Activated CD8-positive, alpha-beta memory T cell treated with anti-CD3 and anti-CD28 coated beads, Interleukin-2, amount 50 U/mL, for 24 hours (primary cell): ENCODE measurements around the gene OR2J2.
"Not testable (repeated sequence)": the region's sequence is repeated elsewhere in the genome, so short reads cannot be mapped to it uniquely, and the experiment has no call there.

Experiments
- DNase-seq: peaks from one replicate; pipeline ENCODE4 v3.0.0-alpha.2; 2020; ENCODE audit errors: extremely low read depth

Gene OR2J2

DNA sequence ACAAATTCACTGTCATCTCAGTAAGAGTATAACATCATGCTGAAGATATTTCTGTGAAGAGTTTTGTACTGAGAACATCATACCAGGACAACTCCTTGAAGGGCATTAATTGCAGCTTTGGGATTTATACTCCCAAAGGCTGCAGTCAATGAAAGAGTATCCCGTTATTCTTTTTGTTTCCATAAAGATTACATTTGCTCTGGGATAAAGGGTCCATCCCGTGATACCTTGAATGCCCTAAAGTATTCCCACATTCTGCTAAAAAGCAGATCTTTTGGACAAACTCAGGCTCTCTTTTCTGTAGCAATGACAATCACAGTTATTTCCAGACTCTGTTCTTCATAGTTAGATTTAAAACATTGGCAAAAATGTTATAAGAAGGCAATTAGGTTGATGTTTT is at the start of gene OR2J2:
Gene OR2J2, plus strand, starts transcription at position 301 of the 400 bp plus-strand sequence. CDS start 2,729 bp downstream, outside the sequence.
- DNase-seq, result not testable (repeated sequence)

DNA sequence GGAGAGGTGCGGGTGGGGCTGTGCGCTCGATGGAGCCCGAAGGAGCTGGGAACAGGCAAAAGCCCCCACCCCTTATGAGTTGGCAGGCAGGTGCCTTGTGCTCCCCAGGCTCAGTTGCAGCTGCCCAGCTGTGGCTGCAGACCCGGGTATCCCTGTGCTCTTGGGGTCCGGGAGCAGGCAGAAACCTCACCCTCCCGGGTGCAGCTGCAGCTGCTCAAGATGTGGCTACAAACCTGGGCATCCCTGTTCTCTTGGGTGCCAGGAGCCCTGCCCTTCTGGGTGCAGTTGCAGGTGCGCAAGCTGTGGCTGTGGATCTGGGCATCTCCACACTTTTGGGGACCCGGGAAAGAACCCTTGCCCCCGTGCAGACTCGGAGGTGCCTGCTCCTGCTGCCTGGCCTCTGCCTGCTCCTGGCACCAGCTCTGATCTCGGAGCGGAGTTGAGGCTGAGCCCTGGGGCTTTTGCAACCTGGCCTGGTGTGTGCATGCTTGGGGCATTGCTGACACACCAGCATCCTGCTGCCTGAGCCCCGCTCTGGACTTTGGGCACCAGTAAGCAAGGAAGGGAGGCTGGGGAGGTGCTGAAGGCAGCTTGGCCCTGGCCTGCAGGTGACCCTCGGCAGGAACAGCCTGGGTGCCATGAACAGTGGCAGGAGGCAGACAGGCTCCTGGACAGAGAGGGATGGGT is 41.2 kb upstream of the OR2J2 start:
- DNase-seq, result no peak

DNA sequence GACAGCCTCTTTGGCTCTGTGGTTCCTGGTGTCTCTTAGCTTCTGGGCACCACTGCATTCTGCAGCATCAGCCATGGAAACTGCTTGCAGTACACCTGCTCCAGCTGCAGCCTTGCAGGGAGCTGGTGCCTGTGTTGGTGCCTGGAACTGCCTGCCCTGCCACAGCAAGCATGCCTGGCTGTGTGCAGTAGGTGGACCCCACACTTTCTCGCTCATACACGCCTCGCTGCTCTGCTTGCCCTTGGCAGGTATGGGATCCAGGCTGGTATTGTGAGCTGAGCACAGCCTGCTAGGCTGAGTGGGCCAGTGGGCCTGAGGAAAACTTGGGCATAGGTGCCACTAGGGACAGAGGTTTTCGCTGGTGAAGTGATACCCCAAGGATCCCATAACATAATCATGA is 40.1 kb upstream of the OR2J2 start:
- no peak for DNase-seq

DNA sequence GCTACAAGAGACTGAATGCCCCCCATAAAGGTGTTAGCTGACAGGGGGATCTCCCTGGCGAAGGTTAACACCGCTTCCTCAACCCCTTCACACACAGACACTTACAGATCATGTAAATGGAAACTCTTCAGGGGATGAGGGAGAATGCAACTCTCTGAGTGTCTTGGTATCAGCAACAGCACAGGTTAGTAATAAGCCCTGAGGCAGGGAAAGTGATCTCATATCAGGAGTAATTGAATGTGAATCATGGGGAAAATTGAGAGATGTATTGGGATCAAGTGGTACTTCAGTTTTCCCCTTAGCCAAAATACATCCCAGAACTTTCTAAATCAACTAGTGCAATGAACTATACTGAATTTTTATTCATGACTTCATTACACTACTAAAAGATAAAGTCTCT is 39.0 kb upstream of the OR2J2 start:
- DNase-seq, result no peak

DNA sequence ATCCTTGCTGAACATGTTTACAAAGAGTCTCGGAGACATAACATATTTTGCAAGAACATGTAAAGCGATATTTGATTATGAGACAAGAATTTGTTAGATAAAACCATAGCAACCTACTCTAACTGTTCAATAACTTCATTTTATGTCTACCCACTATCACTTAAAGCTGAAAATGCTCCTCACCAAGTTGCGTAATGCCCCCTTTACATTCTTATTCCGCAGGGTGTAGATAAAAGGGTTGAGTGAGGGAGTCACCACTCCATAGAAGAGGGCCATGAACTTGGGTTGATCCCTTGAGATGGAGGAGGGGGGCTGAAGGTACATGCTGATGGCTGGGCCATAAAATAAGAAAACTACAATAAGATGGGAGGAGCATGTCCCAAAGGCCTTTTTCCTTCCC is 33.0 kb upstream of the OR2J2 start:
- no peak for DNase-seq

DNA sequence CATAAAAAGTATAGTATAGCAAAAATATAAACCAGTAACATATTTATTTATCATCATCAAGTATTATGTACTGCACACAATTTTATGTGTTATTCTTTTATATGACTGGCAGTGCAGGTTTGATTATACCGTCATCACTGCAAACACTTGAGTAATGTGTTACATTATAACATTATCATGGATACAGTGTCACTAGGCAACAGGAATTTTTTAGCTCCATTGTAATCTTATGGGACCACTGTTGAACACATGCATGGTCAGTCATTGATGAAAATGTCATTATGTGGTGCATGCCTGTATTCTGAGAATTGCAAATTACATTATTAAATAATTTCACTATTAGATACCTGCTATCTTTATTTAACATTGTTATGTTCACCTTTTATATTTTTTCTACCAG is 29.1 kb upstream of the OR2J2 start:
- no peak for DNase-seq

DNA sequence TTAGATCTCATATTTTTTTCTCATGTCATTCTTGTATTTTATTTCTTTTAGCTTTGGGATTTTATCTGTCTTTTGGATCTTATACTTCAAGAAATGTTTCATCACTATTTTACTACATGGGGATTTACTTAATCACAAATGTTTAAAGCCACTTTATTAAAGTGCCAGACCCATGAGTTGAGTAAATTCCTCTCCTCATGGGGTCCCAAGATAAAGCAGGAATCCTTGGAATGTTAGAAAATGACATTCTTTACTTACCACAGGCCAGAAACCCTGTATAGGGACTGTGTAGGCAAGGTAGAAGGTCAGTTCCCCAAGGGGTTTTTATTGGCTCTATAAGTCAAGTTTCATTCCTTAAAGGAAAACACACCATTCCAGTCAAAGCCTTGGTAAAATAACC is 28.4 kb upstream of the OR2J2 start:
- DNase-seq, result no peak

DNA sequence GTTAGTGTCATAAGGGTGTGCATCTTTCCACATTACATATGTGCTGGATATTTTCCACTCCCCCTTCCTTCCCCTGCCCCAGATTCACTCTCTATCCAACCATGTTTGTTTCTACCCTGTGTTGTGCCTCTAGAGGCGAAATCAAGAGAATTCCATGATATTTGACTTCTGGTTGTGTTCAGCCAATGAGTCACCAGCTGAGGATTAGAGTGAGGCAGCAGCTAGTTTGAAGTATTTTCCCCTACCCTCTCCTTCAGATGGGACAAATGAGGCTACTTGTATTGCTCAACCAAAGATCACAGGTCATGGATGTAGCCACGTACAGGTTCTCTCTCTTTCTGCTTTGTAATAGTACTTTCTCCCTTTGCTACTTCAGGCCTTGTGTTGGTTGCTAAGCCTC is 24.5 kb upstream of the OR2J2 start:
- no peak for DNase-seq

DNA sequence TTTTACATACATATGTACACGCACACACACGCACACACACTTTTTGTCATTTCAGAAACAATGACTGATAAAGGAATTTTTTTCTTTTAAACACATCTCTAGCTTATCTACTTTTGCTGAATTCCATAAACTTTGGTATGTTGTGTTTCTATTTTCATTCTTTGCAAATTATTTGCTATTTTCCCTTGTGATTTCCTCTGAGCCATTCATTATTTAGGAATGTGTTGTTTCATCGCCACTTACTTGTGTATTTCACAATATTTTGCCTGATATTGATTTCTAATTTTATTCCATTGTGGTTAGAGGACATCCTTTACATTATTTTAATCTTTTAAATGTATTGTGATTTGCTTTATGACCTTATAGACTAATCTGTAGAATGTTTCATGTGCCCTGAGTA is 23.6 kb upstream of the OR2J2 start:
- no peak for DNase-seq

DNA sequence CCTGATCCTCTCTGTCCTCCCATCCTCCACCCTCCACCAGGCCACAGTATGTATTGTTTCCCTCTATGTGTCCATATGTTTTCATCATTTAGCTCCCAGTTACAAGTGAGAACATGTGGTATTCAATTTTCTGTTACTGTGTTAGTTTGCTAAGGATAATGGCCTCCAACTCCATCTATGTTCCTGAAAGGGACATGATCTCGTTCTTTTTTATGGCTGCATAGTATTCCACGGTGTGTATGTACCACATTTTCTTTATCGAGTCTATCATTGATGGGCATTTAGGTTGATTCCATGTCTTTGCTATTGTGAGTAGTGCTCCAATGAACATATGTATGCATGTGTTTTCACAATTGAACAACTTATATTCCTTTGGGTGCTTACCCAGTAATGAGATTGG is 21.3 kb upstream of the OR2J2 start:
- not testable (repeated sequence) for DNase-seq

DNA sequence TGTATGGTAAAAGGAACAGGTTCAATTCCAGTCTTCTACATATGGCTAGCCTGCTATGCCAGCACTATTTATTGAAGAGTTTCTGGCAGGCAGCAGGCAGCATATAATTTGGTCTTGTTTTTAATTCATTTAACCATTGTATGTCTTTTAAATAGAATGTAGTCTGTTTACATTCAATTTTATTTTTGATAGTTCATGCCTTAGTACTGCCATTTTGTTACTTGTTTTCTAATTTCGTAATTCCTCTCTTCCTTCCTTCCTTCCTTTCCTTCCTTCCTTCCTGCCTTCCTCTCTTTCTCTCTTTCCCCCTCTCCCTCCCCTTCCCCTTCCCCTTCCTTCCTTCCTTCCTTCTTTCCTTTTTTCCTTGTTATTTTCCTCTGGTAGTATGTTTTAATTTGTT is 17.6 kb upstream of the OR2J2 start:
- DNase-seq, result no peak

DNA sequence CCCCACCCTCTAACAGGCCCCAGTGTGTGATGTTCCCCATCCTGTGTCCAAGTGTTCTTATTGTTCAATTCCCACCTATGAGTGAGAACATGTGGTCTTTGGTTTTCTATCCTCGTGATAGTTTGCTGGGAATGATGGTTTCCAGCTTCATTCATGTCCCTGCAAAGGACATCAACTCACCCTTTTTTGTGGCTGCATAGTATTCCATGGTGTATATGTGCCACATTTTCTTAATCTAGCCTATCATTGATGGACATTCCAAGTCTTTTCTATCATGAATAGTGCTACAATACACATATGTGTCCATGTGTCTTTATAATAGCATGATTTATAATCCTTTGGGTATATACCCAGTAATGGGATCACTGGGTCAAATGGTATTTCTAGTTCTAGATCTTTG is 15.5 kb upstream of the OR2J2 start:
- not testable (repeated sequence) for DNase-seq

DNA sequence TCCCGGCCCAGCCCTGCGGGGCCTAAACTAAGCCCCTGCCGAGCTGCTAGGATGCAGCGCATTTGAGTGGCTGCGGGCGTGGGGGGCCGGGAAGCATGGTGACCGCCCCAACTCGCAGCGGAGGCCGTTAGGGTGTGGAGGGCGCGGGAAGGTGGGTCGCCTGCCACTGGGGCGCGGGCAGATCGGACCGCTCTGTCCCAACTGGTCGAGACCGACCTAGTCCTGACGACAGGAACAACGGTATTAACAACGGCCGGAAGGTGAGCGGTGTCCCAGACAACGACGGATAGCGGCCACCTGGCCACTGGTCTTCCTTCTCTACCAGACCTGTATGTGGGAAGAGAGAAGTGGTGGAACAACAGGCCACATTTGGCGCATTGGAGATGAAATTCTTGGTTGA is 10.8 kb upstream of the OR2J2 start:
- not testable (repeated sequence) for DNase-seq

DNA sequence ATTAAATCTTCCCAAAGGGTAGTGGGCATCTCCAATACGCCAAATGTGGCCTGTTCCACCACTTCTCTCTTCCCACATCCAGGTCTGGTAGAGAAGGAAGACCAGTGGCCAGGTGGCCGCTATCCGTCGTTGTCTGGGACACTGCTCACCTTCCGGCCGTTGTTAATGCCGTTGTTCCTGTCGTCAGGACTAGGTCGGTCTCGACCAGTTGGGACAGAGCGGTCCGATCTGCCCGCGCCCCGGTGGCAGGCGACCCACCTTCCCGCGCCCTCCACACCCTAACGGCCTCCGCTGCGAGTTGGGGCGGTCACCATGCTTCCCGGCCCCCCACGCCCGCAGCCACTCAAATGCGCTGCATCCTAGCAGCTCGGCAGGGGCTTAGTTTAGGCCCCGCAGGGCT is 5.1 kb upstream of the OR2J2 start:
- not testable (repeated sequence) for DNase-seq

DNA sequence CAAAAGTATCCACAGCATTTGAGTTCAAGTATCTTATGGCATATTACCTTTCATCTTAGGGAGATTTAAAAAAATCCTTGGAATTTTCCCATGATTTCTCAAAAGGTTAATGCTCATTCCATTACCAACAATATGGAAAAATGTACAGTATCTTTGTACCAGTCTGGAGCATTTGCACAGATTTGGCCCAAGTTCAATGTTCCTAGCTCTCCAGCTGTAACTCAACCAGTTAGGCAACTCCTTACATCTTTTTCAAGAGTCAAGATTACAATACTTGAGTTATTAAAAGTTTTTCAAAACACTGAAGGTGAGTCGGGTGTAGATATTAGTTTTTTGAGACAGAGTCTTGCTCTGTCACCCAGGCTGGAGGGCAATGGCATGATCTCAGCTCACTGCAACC is 1.0 kb downstream of the OR2J2 start:
- no peak for DNase-seq

DNA sequence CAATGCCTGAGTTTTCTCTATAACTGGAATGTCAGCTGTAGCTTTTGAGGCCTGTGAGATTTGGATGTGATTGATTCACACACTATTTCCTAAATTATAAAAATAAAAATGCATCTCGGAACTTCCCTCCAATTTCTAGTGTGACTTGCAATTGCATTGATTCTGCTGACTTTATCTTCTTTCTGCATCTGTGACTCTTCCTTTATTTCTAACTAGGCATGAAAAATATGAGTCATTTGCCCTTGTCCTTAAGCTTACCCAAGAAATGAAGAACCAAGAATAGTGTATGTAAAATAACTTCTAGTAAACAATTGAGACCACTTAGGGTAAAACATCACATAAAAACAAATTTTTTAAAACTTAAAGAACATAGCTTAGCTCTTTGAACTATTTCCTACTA is 12.9 kb downstream of the OR2J2 start:
- no peak for DNase-seq

DNA sequence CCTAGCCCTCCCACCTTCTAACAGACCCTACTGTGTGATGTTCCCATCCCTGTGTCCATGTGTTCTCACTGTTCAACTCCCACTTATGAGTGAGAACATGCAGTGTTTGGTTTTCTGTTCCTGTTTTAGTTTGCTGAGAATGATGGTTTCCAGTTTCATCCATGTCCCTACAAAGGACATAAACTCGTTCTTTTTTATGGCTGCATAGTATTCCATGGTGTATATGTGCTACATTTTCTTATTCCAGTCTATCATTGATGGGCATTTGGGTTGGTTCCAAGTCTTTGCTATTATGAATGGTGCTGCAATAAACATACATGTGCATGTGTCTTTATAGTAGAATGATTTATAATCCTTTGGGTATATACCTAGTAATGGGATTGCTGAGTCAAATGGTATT is 18.0 kb downstream of the OR2J2 start:
- not testable (repeated sequence) for DNase-seq

DNA sequence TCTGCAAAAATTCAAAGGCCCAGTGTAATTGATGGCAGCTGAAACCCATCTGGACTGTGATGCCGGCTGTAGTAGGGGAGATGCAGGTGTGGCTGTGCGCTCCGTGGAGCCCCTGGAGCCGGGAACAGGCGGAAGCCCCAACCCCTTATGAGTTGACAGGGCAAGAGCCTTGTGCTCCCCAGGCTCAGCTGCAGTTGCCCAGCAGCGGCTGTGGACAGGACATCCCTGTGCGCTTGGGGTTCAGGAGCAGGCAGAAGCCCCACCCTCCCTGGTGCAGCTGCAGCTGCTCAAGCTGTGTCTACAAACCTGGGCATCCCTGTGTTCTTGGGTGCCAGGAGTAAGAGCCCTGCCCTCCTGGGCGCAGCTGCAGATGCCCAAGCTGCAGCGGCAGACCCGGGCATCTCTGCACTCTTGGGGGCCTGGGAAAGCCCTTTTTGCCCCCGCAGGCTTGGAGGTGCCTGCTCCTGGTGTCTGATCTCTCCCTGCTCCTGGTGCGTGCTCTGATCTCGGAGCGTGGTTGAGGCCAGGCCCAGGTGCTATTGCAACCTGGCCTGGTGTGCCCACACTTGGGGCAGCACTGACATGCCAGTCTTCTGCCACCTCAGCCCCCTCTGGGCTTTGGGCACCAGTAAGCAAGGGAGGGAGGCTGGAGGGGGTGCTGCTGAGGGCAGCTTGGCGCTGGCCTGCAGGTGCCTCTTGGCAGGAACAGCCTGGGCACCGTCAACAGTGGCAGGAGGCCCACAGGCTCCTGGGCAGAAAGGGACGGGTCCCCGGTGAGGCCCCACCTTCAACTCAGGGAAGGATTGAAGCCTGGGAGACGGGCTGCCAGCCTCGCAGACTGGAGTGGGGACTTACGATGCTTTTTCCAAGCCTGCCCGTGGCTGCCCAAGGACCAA is 30.3 kb downstream of the OR2J2 start:
- no peak for DNase-seq

DNA sequence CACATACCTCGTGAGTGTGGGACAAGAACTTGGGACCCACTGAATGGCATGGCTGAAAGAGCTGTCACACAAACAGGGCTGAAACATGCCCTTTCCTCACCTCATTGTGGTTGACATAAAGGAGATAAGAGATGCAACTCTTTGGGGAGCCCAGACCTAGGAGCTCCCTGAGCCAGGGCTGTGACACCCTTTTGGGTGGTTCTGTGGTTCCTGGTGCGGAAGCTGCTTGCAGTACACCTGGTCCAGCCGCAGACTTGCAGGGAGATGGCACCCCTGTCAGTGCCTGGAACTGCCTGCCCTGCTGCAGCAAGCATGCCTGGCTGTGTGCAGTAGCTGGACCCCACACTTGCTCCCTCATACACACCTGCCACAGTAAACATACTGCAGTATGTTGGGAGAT is 31.3 kb downstream of the OR2J2 start:
- DNase-seq, result no peak

DNA sequence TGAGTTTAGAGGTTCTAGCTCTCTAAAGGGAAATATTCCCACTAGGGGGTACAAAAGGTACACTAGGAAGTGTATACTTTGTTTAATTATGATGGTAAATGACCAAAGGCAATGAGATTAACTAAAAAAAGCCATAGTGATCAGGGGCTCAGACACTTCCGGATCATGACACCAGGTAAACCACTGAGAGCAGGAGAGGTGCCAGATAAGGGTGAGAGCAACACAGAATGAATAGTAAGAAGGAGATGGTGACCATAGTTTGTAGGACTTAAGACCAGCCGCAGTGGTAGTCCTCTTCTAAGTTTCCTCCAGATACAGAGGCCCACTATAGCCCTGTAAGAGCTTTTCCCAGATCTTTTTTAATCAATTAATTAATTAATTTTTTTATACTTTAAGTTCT is 40.8 kb downstream of the OR2J2 start:
- DNase-seq, result no peak

DNA sequence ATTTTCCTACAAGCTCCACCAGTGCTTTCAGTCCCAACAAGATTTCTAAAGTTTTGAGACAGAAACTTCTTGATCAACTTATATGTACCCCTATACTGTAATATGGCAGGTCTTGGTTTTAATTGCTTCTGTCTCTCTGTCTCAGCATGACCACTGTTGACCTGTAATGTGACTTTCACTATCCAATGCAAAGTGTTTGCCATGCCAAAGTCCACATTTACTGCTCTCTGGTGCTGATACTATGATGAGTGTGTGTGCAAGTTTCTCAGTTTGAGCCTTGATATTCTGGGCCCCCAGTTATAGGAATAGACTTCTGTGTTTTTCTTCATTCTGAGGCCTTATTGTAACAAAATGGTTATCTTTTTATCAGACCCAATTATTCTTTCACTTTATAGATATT is 45.8 kb downstream of the OR2J2 start:
- DNase-seq, result no peak

DNA sequence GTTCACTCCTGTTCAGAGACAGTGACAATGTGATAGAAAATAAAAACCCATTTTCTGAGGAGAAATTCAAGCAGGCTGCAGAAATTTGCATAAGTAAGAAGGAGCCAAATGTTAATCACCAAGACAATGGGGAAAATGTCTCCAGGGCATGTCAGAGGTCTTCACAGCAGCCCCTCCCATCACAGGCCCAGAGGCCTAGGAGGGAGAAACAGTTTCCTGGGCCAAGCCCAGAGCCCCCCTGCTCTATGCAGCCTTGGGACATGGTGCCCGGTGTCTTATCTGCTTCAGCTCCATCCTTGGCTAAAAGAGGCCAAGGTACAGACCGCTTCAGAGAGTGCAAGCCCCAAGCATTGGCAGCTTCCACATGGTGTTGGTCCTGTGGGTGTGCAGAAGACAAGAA is 46.5 kb downstream of the OR2J2 start:
- not testable (repeated sequence) for DNase-seq

DNA sequence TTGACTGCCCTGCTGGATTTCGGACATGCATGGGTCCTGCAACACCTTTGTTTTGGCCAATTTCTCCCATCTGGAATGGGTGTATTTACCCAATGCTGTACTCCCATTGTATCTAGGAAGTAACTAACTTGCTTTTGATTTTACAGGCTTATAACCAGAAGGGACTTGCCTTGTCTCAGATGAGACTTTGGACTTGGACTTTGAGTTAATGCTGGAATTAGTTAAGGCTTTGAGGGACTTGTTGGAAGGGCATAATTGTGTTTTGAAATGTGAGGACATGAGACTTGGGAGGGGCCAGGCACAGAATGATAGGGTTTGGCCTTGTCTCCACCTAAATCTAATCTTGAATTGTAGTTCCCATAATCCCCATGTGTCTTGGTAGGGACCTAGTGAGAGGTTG is 47.3 kb downstream of the OR2J2 start:
- not testable (repeated sequence) for DNase-seq
